ENCODE data around the gene BAZ2B. TPM values are rescaled to one million over a fixed set of nuclear protein-coding genes. Genes with fewer than 3 reads are reported as not detected.
"Not testable (repeated sequence)": the region's sequence is repeated elsewhere in the genome, so short reads cannot be mapped to it uniquely, and the experiment has no call there.

Gene BAZ2B
- total and polyA plus RNA-seq, 4 experiments from 2014 or later: 4.3 to 35.6 (median 25.9) TPM

DNA sequence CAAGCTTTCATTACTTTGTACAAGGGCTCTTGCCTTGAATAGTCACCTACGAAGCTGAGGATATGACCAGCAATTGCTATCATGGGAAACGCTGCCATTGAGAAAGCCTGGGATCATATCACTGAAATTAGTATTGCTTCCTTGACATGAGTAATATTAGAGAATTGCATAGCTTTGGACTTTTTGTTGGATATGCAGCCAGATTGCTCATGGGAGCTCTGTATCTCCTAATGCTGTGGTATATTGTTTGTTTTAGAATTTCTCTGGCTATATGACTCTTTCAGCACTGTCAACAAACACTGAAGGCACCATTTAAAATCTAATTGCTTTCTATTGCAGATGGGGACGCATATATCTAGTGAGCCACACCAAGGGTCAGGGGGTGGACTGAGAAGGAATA lies 249.8 kb downstream of the BAZ2B start:
- H3K9me3 Mint-ChIP-seq: peaks cover 0 to 6% (median 3%) of the 10 kb centered on the region in 8 donors
- intact Hi-C loops (cut with micrococcal nuclease): no loop called here
- ChIA-PET CTCF (ENCODE audit: partially characterized antibody) (interaction anchor here (1.1 kb wide), 1 partner anchor 9 kb away, joined by 3 read pairs; no protein-coding TSS in a partner anchor), POLR2A (ENCODE audit: partially characterized antibody) (no interaction called here)
- Histone ChIP-seq H3K9me3 (ENCODE audit: control insufficient read depth in 1 of 2, low read length in 2 of 2) (no peaks in the 10 kb centered on the region), H3K4me3 (ENCODE audit: low read length in 2 of 2) (no peak overlapping the region), H3K4me1 (ENCODE audit: insufficient read depth, low read length) (no peaks in the 10 kb centered on the region), H3K27me3 (ENCODE audit: insufficient read depth, low read length) (no peaks in the 10 kb centered on the region), H3K36me3 (ENCODE audit: insufficient read depth, low read length) (no peaks in the 10 kb centered on the region), H3K27ac (ENCODE audit: low read depth, low read length) (no peak overlapping the region)
- DNase-seq: no peak
- peaks cover 70 to 71% of the 10 kb centered on the region in 2 donors for H3K36me3 Mint-ChIP-seq
- H3K4me1 Mint-ChIP-seq: no peaks in the 10 kb centered on the region
- H3K4me3 Mint-ChIP-seq: no peak overlapping the region
- no peaks in the 10 kb centered on the region for H3K27me3 Mint-ChIP-seq
- no peak overlapping the region for H3K27ac Mint-ChIP-seq

DNA sequence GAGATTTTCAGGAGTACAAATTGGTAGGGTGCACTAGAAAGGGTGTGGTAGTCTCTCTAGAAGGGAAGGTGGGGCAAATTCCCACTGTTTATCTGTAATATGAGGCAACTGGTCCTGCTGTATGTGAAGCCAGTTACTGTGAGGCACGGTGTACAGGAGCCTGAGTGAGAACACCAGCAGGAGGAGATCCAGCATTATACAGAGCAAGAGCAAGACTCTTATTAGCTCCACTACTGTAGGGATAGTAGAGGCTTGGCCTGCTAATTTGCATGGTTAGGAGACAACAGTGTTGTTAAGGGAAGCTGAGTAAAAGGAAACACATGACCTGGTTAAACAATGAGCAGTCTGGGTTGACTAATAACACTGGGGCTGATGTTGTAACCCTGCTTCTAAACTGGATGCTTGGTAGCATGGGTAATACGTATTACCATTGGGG lies 253.5 kb downstream of the BAZ2B start:
- no peak for DNase-seq
- H3K4me3 Mint-ChIP-seq: no peak overlapping the region
- no peaks in the 10 kb centered on the region for H3K4me1 ChIP-seq (ENCODE audit: insufficient read depth, low read length)
- H3K36me3 Mint-ChIP-seq: peaks cover 62 to 68% of the 10 kb centered on the region in 2 donors
- H3K36me3 ChIP-seq (ENCODE audit: insufficient read depth, low read length): no peaks in the 10 kb centered on the region
- ChIA-PET CTCF (ENCODE audit: partially characterized antibody) (no interaction called here), POLR2A (ENCODE audit: partially characterized antibody) (no interaction called here)
- no peaks in the 10 kb centered on the region for H3K27me3 ChIP-seq (ENCODE audit: insufficient read depth, low read length)
- H3K9me3 ChIP-seq (ENCODE audit: control insufficient read depth in 1 of 2, low read length in 2 of 2): no peaks in the 10 kb centered on the region
- peaks cover 4 to 8% (median 5%) of the 10 kb centered on the region in 4 donors for H3K4me1 Mint-ChIP-seq
- H3K27ac Mint-ChIP-seq: no peak overlapping the region
- no peak overlapping the region for H3K27ac ChIP-seq (ENCODE audit: low read depth, low read length)
- no peaks in the 10 kb centered on the region for H3K27me3 Mint-ChIP-seq
- intact Hi-C loops (cut with micrococcal nuclease): no loop called here
- peaks cover 0 to 7% (median 3%) of the 10 kb centered on the region in 8 donors for H3K9me3 Mint-ChIP-seq
- no peak overlapping the region for H3K4me3 ChIP-seq (ENCODE audit: low read length in 2 of 2)

DNA sequence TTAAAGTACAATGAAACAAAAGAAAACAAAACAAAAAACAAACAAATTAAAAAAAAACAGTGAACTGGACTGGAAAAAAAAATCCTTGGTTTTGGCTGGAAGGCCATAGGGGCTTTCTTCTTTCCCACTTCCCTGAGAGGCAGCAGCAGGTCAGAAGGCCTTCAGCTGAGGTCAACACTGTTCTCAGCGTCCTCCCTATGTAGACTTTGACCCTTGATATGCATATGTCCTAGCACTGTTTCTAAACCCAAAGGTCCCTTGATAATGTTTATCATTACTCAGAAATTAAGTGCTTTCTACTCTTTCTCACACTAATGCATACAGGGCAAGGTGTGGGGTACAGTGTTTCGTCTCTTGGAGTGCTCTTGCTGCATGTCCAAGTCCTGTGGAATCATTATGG lies 254.3 kb downstream of the BAZ2B start:
- peaks cover 0 to 7% (median 3%) of the 10 kb centered on the region in 8 donors for H3K9me3 Mint-ChIP-seq
- Histone ChIP-seq H3K27me3 (ENCODE audit: insufficient read depth, low read length) (no peaks in the 10 kb centered on the region), H3K36me3 (ENCODE audit: insufficient read depth, low read length) (no peaks in the 10 kb centered on the region), H3K27ac (ENCODE audit: low read depth, low read length) (no peak overlapping the region), H3K4me3 (ENCODE audit: low read length in 2 of 2) (no peak overlapping the region), H3K9me3 (ENCODE audit: control insufficient read depth in 1 of 2, low read length in 2 of 2) (no peaks in the 10 kb centered on the region), H3K4me1 (ENCODE audit: insufficient read depth, low read length) (no peaks in the 10 kb centered on the region)
- peaks cover 64 to 70% of the 10 kb centered on the region in 2 donors for H3K36me3 Mint-ChIP-seq
- H3K4me3 Mint-ChIP-seq: no peak overlapping the region
- no peak overlapping the region for H3K27ac Mint-ChIP-seq
- no peaks in the 10 kb centered on the region for H3K27me3 Mint-ChIP-seq
- ChIA-PET CTCF (ENCODE audit: partially characterized antibody) (no interaction called here), POLR2A (ENCODE audit: partially characterized antibody) (no interaction called here)
- peaks cover 4 to 8% (median 6%) of the 10 kb centered on the region in 4 donors for H3K4me1 Mint-ChIP-seq
- no peak for DNase-seq
- intact Hi-C loops (cut with micrococcal nuclease): no loop called here

- H3K27me3 ChIP-seq (ENCODE audit: insufficient read depth, low read length); H3K27me3 Mint-ChIP-seq; DNase-seq; H3K4me1 Mint-ChIP-seq; POLR2A ChIA-PET (ENCODE audit: partially characterized antibody); CTCF ChIA-PET (ENCODE audit: partially characterized antibody); H3K27ac Mint-ChIP-seq; H3K27ac ChIP-seq (ENCODE audit: low read depth, low read length); H3K4me1 ChIP-seq (ENCODE audit: insufficient read depth, low read length); H3K36me3 ChIP-seq (ENCODE audit: insufficient read depth, low read length); H3K9me3 Mint-ChIP-seq; H3K4me3 ChIP-seq (ENCODE audit: low read length in 2 of 2); H3K4me3 Mint-ChIP-seq; H3K9me3 ChIP-seq (ENCODE audit: control insufficient read depth in 1 of 2, low read length in 2 of 2); intact Hi-C loops (cut with micrococcal nuclease): not testable (repeated sequence)
- peaks cover 67 to 75% of the 10 kb centered on the region in 2 donors for H3K36me3 Mint-ChIP-seq
Observed at GRCh38 chr2:159361603-159362002, 254.7 kb downstream of the BAZ2B start.

DNA sequence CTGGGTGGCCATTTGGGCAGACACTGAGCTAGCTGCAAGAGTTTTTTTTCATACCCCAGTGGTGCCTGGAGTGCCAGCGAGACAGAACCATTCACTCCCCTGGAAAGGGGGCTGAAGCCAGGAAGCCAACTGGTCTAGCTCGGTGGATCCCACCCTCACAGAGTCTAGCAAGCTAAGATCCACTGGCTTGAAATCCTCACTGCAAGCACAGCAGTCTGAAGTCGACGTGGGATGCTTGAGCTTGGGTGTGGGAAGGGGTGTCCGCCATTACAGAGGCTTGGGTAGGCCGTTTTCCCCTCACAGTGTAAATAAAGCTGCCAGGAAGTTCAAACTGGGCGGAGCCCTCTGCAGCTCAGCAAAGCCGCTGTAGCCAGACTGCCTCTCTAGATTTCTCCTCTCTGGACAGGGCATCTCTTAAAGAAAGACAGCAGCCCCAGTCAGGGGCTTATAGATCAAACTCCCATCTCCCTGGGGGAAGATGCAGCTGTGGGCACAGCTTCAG lies 260.2 kb downstream of the BAZ2B start:
- Histone ChIP-seq H3K9me3 (ENCODE audit: control insufficient read depth in 1 of 2, low read length in 2 of 2) (no peaks in the 10 kb centered on the region), H3K27ac (ENCODE audit: low read depth, low read length) (no peak overlapping the region), H3K4me1 (ENCODE audit: insufficient read depth, low read length) (no peaks in the 10 kb centered on the region), H3K27me3 (ENCODE audit: insufficient read depth, low read length) (no peaks in the 10 kb centered on the region), H3K4me3 (ENCODE audit: low read length in 2 of 2) (no peak overlapping the region), H3K36me3 (ENCODE audit: insufficient read depth, low read length) (no peaks in the 10 kb centered on the region)
- peaks cover 34 to 42% of the 10 kb centered on the region in 2 donors for H3K36me3 Mint-ChIP-seq
- no peak overlapping the region for H3K4me3 Mint-ChIP-seq
- CTCF ChIA-PET (ENCODE audit: partially characterized antibody): interaction anchor here (0.6 kb wide), 1 partner anchor 583 kb away, joined by 4 read pairs; no protein-coding TSS in a partner anchor
- intact Hi-C loops (cut with micrococcal nuclease): no loop called here
- peaks cover 0 to 3% (median 0%) of the 10 kb centered on the region in 8 donors for H3K9me3 Mint-ChIP-seq
- no peak overlapping the region for H3K27ac Mint-ChIP-seq
- no peaks in the 10 kb centered on the region for H3K27me3 Mint-ChIP-seq
- H3K4me1 Mint-ChIP-seq: peaks cover 4 to 8% (median 6%) of the 10 kb centered on the region in 4 donors
- no peak for DNase-seq
- POLR2A ChIA-PET (ENCODE audit: partially characterized antibody): no interaction called here

- no peak overlapping the region for H3K27ac ChIP-seq (ENCODE audit: low read depth, low read length)
- ChIA-PET POLR2A (ENCODE audit: partially characterized antibody) (no interaction called here), CTCF (ENCODE audit: partially characterized antibody) (no interaction called here)
- H3K27me3 ChIP-seq (ENCODE audit: insufficient read depth, low read length): no peaks in the 10 kb centered on the region
- H3K27ac Mint-ChIP-seq: peak overlapping the region in 2 of 7 donors; percentile 1 to 2
- H3K36me3 ChIP-seq (ENCODE audit: insufficient read depth, low read length): no peaks in the 10 kb centered on the region
- H3K9me3 ChIP-seq (ENCODE audit: control insufficient read depth in 1 of 2, low read length in 2 of 2): no peaks in the 10 kb centered on the region
- H3K27me3 Mint-ChIP-seq: no peaks in the 10 kb centered on the region
- H3K4me1 ChIP-seq (ENCODE audit: insufficient read depth, low read length): no peaks in the 10 kb centered on the region
- DNase-seq: no peak
- no peaks in the 10 kb centered on the region for H3K4me1 Mint-ChIP-seq
- H3K4me3 ChIP-seq (ENCODE audit: low read length in 2 of 2): no peak overlapping the region
- peaks cover 35 to 37% of the 10 kb centered on the region in 2 donors for H3K36me3 Mint-ChIP-seq
- intact Hi-C loops (cut with micrococcal nuclease): no loop called here
- no peak overlapping the region for H3K4me3 Mint-ChIP-seq
- H3K9me3 Mint-ChIP-seq: peaks cover 0 to 3% (median 0%) of the 10 kb centered on the region in 8 donors
Observed at GRCh38 chr2:159351977-159352376, 264.4 kb downstream of the BAZ2B start.

DNA sequence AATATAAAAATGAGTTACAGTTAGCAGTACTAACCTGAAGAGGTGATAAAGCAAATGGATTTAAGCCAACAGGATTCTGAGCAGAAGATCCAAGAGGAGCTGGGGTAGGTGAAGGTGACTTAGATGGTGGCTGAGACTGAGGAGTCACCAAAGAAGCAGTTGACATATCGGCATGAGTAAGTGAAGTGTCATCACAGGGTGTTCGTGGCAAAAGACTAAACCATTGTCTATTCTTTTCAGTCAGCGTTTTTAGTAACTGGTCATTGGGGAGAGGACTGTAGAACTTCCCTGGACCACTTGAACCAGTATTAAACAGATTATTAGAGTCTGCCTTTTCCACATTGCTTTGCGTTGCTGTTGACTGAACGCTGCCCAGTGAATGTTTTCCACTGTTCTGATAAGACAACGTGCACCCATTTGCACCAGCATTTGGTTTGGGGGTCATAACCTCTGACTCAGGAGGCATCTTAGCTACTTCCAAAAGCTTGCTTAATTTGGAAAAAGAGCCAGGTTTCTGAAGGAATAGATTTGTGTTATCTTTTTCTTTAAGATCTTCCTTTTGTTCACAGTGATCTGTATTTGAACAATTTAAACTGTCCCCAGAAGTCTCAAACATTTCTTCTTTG lies 266.6 kb downstream of the BAZ2B start:
- no peak for DNase-seq
- Histone ChIP-seq H3K4me3 (ENCODE audit: low read length in 2 of 2) (no peak overlapping the region), H3K27ac (ENCODE audit: low read depth, low read length) (no peak overlapping the region), H3K36me3 (ENCODE audit: insufficient read depth, low read length) (no peaks in the 10 kb centered on the region), H3K4me1 (ENCODE audit: insufficient read depth, low read length) (no peaks in the 10 kb centered on the region), H3K9me3 (ENCODE audit: control insufficient read depth in 1 of 2, low read length in 2 of 2) (no peaks in the 10 kb centered on the region), H3K27me3 (ENCODE audit: insufficient read depth, low read length) (no peaks in the 10 kb centered on the region)
- Mint-ChIP-seq H3K27ac (peak overlapping the region in 1 of 7 donors; percentile 42), H3K36me3 (peaks cover 23 to 36% of the 10 kb centered on the region in 2 donors), H3K27me3 (no peaks in the 10 kb centered on the region), H3K4me3 (no peak overlapping the region), H3K9me3 (peaks cover 0 to 2% (median 0%) of the 10 kb centered on the region in 8 donors), H3K4me1 (no peaks in the 10 kb centered on the region)
- intact Hi-C loops (cut with micrococcal nuclease): no loop called here
- ChIA-PET POLR2A (ENCODE audit: partially characterized antibody) (no interaction called here), CTCF (ENCODE audit: partially characterized antibody) (no interaction called here)
